OCI-LY1 (cell line): ENCODE measurements around the gene CDPF1.
A peak's percentile ranks its signal among the peaks of the same experiment; 100 is the strongest.

Source experiments
- EZH2 ChIP-seq: fragments of 200-600 bp; sonication (generic), shearing (Covaris generic); IDR thresholded peaks from 2 replicates; pipeline ENCODE4 v1.8.0; 2017; ENCODE audit warnings: borderline replicate concordance, mixed run types, mild to moderate bottlenecking, antibody characterized with exemption, low read length, moderate library complexity, mixed read lengths
- TF ChIP-seq, protein P1 (sequence below): fragments of 200-600 bp; sonication (generic), shearing (Covaris generic); IDR thresholded peaks from 2 replicates; pipeline ENCODE4 v1.5.1; 2017; ENCODE audit warnings: mild to moderate bottlenecking, antibody characterized with exemption, low read length, moderate library complexity, mixed read lengths

DNA sequence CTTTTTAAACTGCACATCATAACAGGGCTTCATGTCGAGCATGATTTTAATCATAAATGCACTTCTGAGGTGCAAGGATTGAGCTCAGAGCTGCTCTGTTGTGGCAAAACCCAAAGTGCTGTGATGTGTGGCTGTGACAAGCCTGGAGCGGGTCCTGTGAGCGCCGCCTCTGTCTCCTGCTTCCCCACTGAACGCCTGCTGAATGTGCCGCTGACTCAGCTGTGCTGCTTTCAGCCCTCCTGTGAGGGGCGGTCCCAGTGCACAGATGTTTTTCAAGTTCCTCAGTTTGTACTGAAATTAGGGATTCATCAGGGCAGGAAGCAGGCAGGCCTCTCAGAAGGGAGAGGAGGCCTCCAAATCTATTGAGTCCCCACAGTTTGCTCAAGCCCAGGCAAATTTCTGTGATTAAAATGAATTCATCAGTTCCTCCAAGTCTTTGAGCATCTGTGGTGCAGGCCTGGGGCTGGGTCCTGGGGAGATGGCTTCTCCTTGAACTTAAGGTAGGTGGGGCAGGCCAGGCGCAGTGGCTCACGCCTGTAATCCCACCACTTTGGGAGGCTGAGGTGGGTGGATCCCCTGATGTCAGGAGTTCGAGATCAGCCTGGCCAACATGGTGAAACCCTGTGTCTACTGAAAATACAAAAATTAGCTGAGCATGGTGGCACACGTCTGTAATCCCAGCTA lies 43.6 kb upstream of the CDPF1 start:
- TF ChIP-seq, protein P1, sequence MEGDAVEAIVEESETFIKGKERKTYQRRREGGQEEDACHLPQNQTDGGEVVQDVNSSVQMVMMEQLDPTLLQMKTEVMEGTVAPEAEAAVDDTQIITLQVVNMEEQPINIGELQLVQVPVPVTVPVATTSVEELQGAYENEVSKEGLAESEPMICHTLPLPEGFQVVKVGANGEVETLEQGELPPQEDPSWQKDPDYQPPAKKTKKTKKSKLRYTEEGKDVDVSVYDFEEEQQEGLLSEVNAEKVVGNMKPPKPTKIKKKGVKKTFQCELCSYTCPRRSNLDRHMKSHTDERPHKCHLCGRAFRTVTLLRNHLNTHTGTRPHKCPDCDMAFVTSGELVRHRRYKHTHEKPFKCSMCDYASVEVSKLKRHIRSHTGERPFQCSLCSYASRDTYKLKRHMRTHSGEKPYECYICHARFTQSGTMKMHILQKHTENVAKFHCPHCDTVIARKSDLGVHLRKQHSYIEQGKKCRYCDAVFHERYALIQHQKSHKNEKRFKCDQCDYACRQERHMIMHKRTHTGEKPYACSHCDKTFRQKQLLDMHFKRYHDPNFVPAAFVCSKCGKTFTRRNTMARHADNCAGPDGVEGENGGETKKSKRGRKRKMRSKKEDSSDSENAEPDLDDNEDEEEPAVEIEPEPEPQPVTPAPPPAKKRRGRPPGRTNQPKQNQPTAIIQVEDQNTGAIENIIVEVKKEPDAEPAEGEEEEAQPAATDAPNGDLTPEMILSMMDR, result peak; percentile 6; the same call in 1 of the 2 replicates
- TF ChIP-seq EZH2, result no peak
